ENCODE results near the gene C20orf202.

C20orf202 gene

DNA sequence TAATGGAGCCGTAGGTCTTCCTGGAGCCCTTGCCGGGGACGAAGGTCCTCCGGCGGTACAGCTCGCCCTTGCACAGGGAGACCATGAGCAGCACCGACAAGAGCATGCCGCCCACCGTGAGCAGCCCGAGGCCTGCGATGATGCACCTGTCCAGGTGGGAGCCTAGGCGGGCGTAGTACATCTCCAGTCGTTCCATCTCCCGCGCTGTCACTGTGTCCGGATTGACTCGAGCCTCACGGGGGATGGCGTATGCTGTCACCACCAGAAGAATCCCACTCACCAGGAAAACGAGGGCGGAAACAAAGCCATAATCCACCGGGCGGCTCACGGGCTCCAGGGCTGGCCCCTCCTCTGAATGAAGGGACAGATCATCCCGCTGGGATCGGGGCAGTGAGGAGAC lies 22.3 kb upstream of the C20orf202 start:
- DNase-seq (no peak), ATAC-seq (ENCODE audit: insufficient read depth, low read depth) (no peak)
- Histone ChIP-seq H3K9me3 (ENCODE audit: insufficient read depth, low read length, severe bottlenecking) (no peaks in the 10 kb centered on the region), H3K9ac (ENCODE audit: low read depth, low read length) (no peak overlapping the region), H3K79me2 (ENCODE audit: insufficient read depth, low read length) (no peaks in the 10 kb centered on the region), H3K4me2 (ENCODE audit: insufficient read depth, low read length) (no peak overlapping the region), H3K27ac (ENCODE audit: low read length) (no peak overlapping the region), H3K4me3 (ENCODE audit: low read depth in 1 of 2, low read length in 2 of 2) (no peak overlapping the region), H3K36me3 (ENCODE audit: insufficient read depth, low read length) (no peaks in the 10 kb centered on the region), H3K4me1 (ENCODE audit: insufficient read depth, low read length) (no peaks in the 10 kb centered on the region), H4K20me1 (ENCODE audit: insufficient read depth, low read length) (no peaks in the 10 kb centered on the region), H2AFZ (ENCODE audit: low read depth, low read length) (no peak overlapping the region), H3K27me3 (ENCODE audit: insufficient read depth, low read length, poor library complexity) (no peaks in the 10 kb centered on the region)
- no peak for TF ChIP-seq EZH2 (IDR thresholded peaks at IDR 0.05; ENCODE audit: borderline replicate concordance, low read depth, low read length, severe bottlenecking)
- TF ChIP-seq, protein P1, sequence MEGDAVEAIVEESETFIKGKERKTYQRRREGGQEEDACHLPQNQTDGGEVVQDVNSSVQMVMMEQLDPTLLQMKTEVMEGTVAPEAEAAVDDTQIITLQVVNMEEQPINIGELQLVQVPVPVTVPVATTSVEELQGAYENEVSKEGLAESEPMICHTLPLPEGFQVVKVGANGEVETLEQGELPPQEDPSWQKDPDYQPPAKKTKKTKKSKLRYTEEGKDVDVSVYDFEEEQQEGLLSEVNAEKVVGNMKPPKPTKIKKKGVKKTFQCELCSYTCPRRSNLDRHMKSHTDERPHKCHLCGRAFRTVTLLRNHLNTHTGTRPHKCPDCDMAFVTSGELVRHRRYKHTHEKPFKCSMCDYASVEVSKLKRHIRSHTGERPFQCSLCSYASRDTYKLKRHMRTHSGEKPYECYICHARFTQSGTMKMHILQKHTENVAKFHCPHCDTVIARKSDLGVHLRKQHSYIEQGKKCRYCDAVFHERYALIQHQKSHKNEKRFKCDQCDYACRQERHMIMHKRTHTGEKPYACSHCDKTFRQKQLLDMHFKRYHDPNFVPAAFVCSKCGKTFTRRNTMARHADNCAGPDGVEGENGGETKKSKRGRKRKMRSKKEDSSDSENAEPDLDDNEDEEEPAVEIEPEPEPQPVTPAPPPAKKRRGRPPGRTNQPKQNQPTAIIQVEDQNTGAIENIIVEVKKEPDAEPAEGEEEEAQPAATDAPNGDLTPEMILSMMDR (IDR thresholded peaks at IDR 0.05; ENCODE audit: borderline replicate concordance, extremely low read depth, low read length, poor library complexity, severe bottlenecking), result no peak

DNA sequence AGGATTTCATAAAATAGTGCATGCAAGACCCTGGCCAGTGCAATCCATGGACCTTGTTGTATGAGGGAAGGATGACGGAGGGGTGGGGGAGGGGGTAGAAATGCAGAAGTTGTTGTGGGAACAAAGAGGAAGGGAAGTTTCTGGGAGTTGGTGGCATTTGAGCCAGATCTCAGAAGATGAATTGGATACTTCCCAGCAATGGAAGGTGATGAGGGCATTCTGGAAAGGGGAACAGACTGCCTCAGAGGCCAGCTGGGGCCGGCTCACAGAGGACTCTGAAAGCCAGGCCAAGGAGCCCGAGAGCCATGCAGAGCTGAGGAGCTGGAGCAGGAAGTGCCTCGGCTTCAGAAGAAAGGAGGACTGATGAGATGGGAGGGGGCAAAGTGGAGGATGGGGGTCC lies 21.1 kb upstream of the C20orf202 start:
- TF ChIP-seq EZH2 (IDR thresholded peaks at IDR 0.05; ENCODE audit: borderline replicate concordance, low read depth, low read length, severe bottlenecking), result no peak
- TF ChIP-seq, protein P1 (IDR thresholded peaks at IDR 0.05; ENCODE audit: borderline replicate concordance, extremely low read depth, low read length, poor library complexity, severe bottlenecking), result no peak
- no peak overlapping the region for H3K4me2 ChIP-seq (ENCODE audit: insufficient read depth, low read length)
- H3K4me3 ChIP-seq (ENCODE audit: low read depth in 1 of 2, low read length in 2 of 2), result no peak overlapping the region
- H4K20me1 ChIP-seq (ENCODE audit: insufficient read depth, low read length), result no peaks in the 10 kb centered on the region; the same call in 1 of the 2 replicates
- DNase-seq, result no peak
- no peaks in the 10 kb centered on the region for H3K36me3 ChIP-seq (ENCODE audit: insufficient read depth, low read length)
- H3K27ac ChIP-seq (ENCODE audit: low read length), result no peak overlapping the region
- H3K79me2 ChIP-seq (ENCODE audit: insufficient read depth, low read length), result no peaks in the 10 kb centered on the region
- no peaks in the 10 kb centered on the region for H3K4me1 ChIP-seq (ENCODE audit: insufficient read depth, low read length)
- no peaks in the 10 kb centered on the region for H3K9me3 ChIP-seq (ENCODE audit: insufficient read depth, low read length, severe bottlenecking)
- no peak overlapping the region for H3K9ac ChIP-seq (ENCODE audit: low read depth, low read length)
- ATAC-seq (ENCODE audit: insufficient read depth, low read depth), result no peak
- no peaks in the 10 kb centered on the region for H3K27me3 ChIP-seq (ENCODE audit: insufficient read depth, low read length, poor library complexity)
- H2AFZ ChIP-seq (ENCODE audit: low read depth, low read length), result no peak overlapping the region

DNA sequence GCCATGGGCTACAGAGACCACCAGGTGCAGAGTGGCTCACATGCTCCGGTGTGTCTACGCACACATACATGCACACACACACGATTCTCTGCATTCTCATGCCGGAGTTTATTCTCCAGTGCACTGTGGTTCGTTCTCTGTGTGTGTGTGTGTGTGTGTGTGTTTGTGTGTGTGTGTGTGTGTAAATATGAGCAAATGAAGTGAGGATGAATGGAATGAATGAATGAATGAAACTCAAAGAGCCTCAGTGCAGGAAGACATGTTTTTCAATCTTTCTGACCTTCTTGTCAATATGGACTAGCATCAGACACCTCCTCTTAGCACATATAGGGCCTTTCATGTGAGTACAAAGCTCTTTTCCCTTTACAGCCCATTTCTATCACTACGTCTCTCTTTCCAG lies 20.1 kb upstream of the C20orf202 start:
- no peaks in the 10 kb centered on the region for H3K79me2 ChIP-seq (ENCODE audit: insufficient read depth, low read length)
- H2AFZ ChIP-seq (ENCODE audit: low read depth, low read length), result no peak overlapping the region
- no peak overlapping the region for H3K4me3 ChIP-seq (ENCODE audit: low read depth in 1 of 2, low read length in 2 of 2)
- H3K27me3 ChIP-seq (ENCODE audit: insufficient read depth, low read length, poor library complexity), result no peaks in the 10 kb centered on the region
- no peak overlapping the region for H3K9ac ChIP-seq (ENCODE audit: low read depth, low read length)
- no peaks in the 10 kb centered on the region; the same call in 1 of the 2 replicates for H4K20me1 ChIP-seq (ENCODE audit: insufficient read depth, low read length)
- ATAC-seq (ENCODE audit: insufficient read depth, low read depth) (no peak), DNase-seq (no peak)
- H3K36me3 ChIP-seq (ENCODE audit: insufficient read depth, low read length), result no peaks in the 10 kb centered on the region
- TF ChIP-seq EZH2 (IDR thresholded peaks at IDR 0.05; ENCODE audit: borderline replicate concordance, low read depth, low read length, severe bottlenecking), result no peak
- no peak overlapping the region for H3K4me2 ChIP-seq (ENCODE audit: insufficient read depth, low read length)
- H3K4me1 ChIP-seq (ENCODE audit: insufficient read depth, low read length), result no peaks in the 10 kb centered on the region
- H3K27ac ChIP-seq (ENCODE audit: low read length), result no peak overlapping the region
- H3K9me3 ChIP-seq (ENCODE audit: insufficient read depth, low read length, severe bottlenecking), result no peaks in the 10 kb centered on the region

DNA sequence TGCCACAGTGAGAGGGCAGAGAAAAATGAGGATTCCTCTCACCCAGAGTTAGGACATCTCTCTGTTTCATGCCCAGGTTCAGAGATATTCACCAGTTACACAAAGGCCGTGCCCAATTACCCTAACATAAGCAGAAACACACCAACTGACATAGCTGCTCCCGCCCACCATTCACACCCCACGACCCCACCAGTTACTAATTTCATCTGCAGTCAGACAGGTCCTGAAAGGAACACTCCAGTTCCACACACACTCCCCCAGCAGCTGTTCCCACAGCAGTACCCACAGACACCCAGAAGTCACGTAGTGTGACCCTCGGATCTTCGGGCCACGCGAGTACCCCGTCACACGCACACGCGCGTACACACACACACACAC lies 19.0 kb upstream of the C20orf202 start:
- Histone ChIP-seq H3K36me3 (ENCODE audit: insufficient read depth, low read length) (no peaks in the 10 kb centered on the region), H3K4me1 (ENCODE audit: insufficient read depth, low read length) (no peaks in the 10 kb centered on the region), H2AFZ (ENCODE audit: low read depth, low read length) (no peak overlapping the region), H3K9me3 (ENCODE audit: insufficient read depth, low read length, severe bottlenecking) (no peaks in the 10 kb centered on the region), H3K79me2 (ENCODE audit: insufficient read depth, low read length) (no peaks in the 10 kb centered on the region), H3K4me3 (ENCODE audit: low read depth in 1 of 2, low read length in 2 of 2) (no peak overlapping the region), H3K27me3 (ENCODE audit: insufficient read depth, low read length, poor library complexity) (no peaks in the 10 kb centered on the region), H3K4me2 (ENCODE audit: insufficient read depth, low read length) (no peak overlapping the region), H3K9ac (ENCODE audit: low read depth, low read length) (no peak overlapping the region), H4K20me1 (ENCODE audit: insufficient read depth, low read length) (no peaks in the 10 kb centered on the region; the same call in 1 of the 2 replicates), H3K27ac (ENCODE audit: low read length) (no peak overlapping the region)
- ATAC-seq (ENCODE audit: insufficient read depth, low read depth) (no peak), DNase-seq (no peak)
- TF ChIP-seq, protein P1 (IDR thresholded peaks at IDR 0.05; ENCODE audit: borderline replicate concordance, extremely low read depth, low read length, poor library complexity, severe bottlenecking), result no peak
- no peak for TF ChIP-seq EZH2 (IDR thresholded peaks at IDR 0.05; ENCODE audit: borderline replicate concordance, low read depth, low read length, severe bottlenecking)

Measured in DND-41 (cell line).